T-helper 17 cell (primary cell): Measurements from ENCODE around the gene RASGEF1C. TPM values are rescaled to one million over a fixed set of nuclear protein-coding genes. Genes with fewer than 3 reads are reported as not detected.

Source experiments
- ATAC-seq: fragments of 150-1000 bp; cut with Tn5 transposase; 2 replicates; pipeline ENCODE4 v1.10.0; 2021; ENCODE audit warnings: mild to moderate bottlenecking, moderate library complexity
- DNase-seq, 3 donors: peaks; one replicate each; pipeline versions ENCODE4 v3.0.0 to v3.0.0-alpha.2; 2020 to 2021
- H3K9me3 ChIP-seq: one replicate; pipeline ENCODE4 v1.7.0; 2013; ENCODE audit warnings: low read length, mild to moderate bottlenecking; ENCODE audit not compliant: control insufficient read depth, poor library complexity, severe bottlenecking
- H3K27ac Mint-ChIP-seq: one replicate; pipeline ENCODE4 v1.8.0; 2022; ENCODE audit warnings: mild to moderate bottlenecking, moderate library complexity, mixed read lengths
- H3K27me3 Mint-ChIP-seq: one replicate; pipeline ENCODE4 v1.8.0; 2022; ENCODE audit warnings: mixed read lengths
- H3K36me3 Mint-ChIP-seq: one replicate; pipeline ENCODE4 v1.8.0; 2022; ENCODE audit warnings: low read depth, mixed read lengths
- H3K4me1 Mint-ChIP-seq: one replicate; pipeline ENCODE4 v1.8.0; 2022; ENCODE audit warnings: mild to moderate bottlenecking, mixed read lengths
- H3K4me3 Mint-ChIP-seq: one replicate; pipeline ENCODE4 v1.8.0; 2022; ENCODE audit warnings: mild to moderate bottlenecking, moderate library complexity, mixed read lengths
- total RNA-seq, 4 donors: library from RNA in 2 of 4; stranded (reverse) in 2 of 4; gene quantifications; one replicate each; pipeline ENCODE4 v1.2.3 and lab custom pipeline; 2022 to 2026

Gene RASGEF1C
- total RNA-seq, 2 donors from 2014 or later = not detected

DNA sequence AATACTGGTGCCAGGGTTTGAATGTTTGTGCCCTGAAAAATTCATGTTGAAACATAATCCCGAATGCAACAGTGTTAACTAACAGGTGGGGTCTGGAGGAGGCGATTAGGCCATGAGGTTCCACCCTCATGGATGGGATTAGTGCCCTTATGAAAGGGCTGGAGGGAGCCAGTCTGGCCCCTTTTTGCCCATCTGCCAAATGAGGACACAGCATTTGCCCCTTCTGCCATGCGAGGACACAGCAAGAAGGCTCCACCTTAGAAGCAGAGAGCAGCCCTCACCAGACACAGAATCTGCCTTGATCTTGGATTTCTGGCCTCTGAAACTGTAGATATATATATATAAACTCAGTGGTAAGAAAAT is 104.9 kb downstream of the RASGEF1C start:
- H3K4me1 Mint-ChIP-seq = no peaks in the 10 kb centered on the region
- H3K27me3 Mint-ChIP-seq = peaks cover 14% of the 10 kb centered on the region
- DNase-seq = no peak
- peaks cover 3% of the 10 kb centered on the region for H3K36me3 Mint-ChIP-seq
- H3K27ac Mint-ChIP-seq = no peak overlapping the region
- ATAC-seq = no peak
- peaks cover 4% of the 10 kb centered on the region for H3K9me3 ChIP-seq
- no peak overlapping the region for H3K4me3 Mint-ChIP-seq

- H3K36me3 Mint-ChIP-seq = peaks cover 3% of the 10 kb centered on the region
- H3K4me3 Mint-ChIP-seq = no peak overlapping the region
- no peaks in the 10 kb centered on the region for H3K4me1 Mint-ChIP-seq
Observed at GRCh38 chr5:180103487-180104167, 105.4 kb downstream of the RASGEF1C start.

DNA sequence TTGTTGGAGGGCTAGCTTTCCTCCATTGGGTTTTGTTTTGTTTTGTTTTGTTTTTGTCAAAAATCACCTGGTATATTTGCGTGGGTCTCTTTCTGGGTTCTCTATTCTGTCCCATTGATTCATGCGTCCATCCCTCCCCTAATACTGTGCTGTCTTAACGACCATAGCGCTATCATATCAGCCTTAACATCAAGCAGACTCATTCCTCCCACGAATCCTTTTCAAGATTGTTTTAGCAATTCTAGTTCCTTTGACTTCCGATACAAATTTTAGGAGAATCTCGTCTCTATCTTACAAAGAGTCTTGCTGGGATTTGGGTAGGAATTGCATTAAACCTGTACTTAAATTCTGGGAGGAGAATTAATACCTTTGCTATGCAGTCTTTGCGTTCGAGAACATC is 106.4 kb downstream of the RASGEF1C start:
- Mint-ChIP-seq H3K4me3 (no peak overlapping the region), H3K27ac (no peak overlapping the region), H3K4me1 (no peaks in the 10 kb centered on the region), H3K27me3 (peaks cover 14% of the 10 kb centered on the region), H3K36me3 (no peaks in the 10 kb centered on the region)
- ATAC-seq (no peak), DNase-seq (no peak)
- H3K9me3 ChIP-seq = peaks cover 4% of the 10 kb centered on the region

More at GRCh38 chr5:180103487-180104167, 105.4 kb downstream of the RASGEF1C start:
- peaks cover 4% of the 10 kb centered on the region for H3K9me3 ChIP-seq
- H3K27me3 Mint-ChIP-seq = peaks cover 14% of the 10 kb centered on the region
- no peak for DNase-seq
- no peak overlapping the region for H3K27ac Mint-ChIP-seq
- no peak for ATAC-seq

DNA sequence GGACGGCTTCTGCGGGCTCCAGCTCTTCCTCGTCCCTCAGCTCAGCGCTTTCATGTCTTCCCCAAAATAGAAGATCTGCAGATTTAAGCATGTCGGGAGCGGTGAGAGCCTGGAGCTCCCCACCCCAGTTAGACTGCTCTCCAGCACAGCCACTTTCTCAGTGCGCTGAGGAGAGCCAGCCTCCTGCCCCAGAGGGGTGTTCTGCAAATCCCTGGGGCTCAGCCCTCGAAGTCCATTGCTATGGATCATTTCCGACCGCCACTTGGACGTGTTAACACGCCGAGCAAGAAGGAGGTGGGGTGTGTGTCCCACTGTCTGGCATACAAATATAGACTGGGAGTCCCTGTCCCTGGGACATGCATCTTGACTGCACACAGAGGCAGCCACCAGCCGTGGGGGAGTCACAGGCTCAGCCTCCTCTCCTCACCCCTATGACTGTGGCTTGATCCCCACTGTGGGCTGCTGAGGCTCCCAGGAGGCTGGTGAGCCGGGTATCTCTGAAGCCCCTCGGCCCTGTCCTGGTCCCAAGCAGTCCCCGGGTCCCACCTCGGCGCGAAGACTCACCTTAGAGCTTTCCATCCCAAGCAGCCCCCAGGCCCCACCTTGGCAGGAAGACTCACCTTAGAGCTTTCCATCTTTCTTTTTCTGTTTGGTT is 107.4 kb downstream of the RASGEF1C start:
- ATAC-seq (no peak), DNase-seq (no peak)
- Mint-ChIP-seq H3K36me3 (no peaks in the 10 kb centered on the region), H3K4me3 (no peak overlapping the region), H3K4me1 (no peaks in the 10 kb centered on the region), H3K27me3 (peaks cover 19% of the 10 kb centered on the region), H3K27ac (no peak overlapping the region)
- peaks cover 4% of the 10 kb centered on the region for H3K9me3 ChIP-seq

DNA sequence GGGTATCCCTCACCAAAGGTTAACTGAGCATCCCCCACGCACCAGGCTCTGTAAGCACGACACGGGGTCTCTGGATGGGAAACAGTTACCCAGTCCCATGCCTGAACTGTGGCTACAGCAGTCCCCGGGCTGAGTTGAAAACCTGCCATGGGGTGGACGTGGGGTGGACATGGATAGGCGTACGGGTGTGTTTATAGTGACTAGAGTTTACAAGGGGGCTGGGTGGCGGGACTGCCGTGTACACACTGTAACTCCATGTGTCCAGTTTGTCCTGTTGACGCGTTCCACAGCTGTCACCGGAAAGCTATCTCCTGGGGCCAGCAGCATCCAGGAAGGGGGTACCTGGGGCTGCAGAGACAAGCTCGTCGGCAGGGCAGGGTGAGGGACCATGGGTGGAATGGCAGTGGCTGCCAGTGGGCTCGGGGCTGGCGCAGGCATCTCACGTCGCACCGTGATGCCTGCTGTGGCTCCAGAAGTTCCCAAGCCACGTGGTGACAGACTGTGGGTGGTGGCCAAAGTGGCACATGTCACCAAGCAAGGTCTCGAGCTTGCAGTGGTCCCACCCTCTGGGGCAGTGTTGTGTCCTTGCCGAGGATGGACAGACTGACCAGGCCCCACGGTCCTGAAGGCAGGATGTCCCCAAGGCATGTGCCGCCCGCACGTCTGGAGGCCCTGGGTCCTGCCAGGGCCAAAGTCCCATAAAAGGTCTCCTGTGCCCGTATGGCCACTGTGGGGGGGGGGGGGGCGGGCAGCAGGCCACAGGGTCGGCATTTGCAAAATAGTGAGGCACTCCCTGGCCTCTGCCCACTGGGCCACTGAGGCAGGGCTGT is 108.2 kb downstream of the RASGEF1C start:
- Mint-ChIP-seq H3K4me1 (no peaks in the 10 kb centered on the region), H3K27me3 (peaks cover 19% of the 10 kb centered on the region), H3K4me3 (no peak overlapping the region), H3K36me3 (no peaks in the 10 kb centered on the region), H3K27ac (no peak overlapping the region)
- no peak for DNase-seq
- H3K9me3 ChIP-seq = no peaks in the 10 kb centered on the region
- ATAC-seq = no peak

DNA sequence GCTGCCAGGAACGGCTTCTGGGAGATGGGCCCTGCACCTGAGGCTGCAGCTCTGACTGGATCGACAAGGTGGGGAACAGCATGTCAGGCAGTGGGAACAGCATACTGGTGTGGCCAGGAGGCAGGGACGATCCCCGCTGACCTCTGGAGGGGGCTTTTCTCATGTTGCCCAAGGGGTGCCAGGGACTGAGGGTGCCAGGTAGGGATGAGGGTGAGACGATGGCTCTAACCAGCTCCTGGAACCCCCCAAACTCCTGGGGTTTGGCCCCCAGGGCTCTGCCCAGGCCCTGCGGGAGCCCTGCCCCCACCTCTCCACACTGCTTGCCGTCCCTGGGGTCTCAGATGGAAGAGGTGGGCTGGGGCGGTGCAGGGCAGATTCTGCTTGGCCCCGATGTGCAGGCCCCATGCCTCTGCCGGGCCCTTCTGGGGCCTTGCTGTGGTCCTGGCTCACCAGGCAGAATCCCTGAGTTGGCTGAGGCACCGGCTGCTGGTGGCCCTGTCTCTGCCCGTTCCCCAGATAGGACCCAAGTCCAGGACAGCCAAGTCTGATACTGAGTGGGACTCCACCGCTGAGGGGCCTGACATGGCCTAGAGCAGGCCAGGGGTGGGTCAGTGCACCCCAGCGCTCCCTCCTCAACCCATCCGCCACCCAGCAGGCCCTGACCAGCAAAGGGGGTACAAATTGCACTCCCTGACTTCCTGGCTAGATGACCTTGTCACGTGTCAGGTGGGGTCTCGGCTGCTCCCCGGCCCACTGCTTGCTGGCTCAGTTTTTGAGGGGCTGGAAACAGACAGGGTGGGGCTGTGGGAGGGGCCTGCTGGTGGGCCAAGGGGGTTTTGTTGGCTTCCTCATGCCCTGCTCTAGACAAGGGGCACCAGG is 109.0 kb downstream of the RASGEF1C start:
- no peaks in the 10 kb centered on the region for H3K9me3 ChIP-seq
- no peak overlapping the region for H3K4me3 Mint-ChIP-seq
- peaks cover 25% of the 10 kb centered on the region for H3K27me3 Mint-ChIP-seq
- no peak overlapping the region for H3K27ac Mint-ChIP-seq
- no peak for ATAC-seq
- H3K4me1 Mint-ChIP-seq = no peaks in the 10 kb centered on the region
- no peak for DNase-seq
- no peaks in the 10 kb centered on the region for H3K36me3 Mint-ChIP-seq

GRCh38 chr5:180098991-180099732 is 109.8 kb downstream of the RASGEF1C start:
- no peaks in the 10 kb centered on the region for H3K4me1 Mint-ChIP-seq
- H3K36me3 Mint-ChIP-seq = no peaks in the 10 kb centered on the region
- no peak overlapping the region for H3K4me3 Mint-ChIP-seq
- no peak overlapping the region for H3K27ac Mint-ChIP-seq
- DNase-seq (no peak), ATAC-seq (no peak)
- H3K9me3 ChIP-seq = no peaks in the 10 kb centered on the region
- peaks cover 24% of the 10 kb centered on the region for H3K27me3 Mint-ChIP-seq

DNA sequence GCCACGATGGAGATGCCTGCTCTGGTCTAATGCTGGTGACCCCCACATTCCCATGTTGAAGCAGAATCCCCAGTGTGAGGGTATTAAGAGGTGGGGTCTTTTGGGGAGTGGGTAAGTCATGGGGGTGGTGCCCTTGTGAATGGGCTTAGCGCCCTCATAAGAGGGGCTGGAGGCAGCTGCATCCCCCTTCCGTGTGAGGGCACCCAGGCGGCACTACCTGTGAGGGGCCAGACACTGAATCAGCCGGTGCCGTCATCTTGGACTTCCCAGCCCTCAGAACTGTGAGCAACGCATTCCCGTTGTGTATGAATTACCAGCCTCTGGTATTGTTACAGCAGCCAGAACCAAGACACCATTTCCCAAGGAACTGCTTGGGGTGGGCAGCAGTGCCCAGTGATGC is 110.5 kb downstream of the RASGEF1C start:
- DNase-seq = no peak
- no peaks in the 10 kb centered on the region for H3K36me3 Mint-ChIP-seq
- H3K27me3 Mint-ChIP-seq = peaks cover 18% of the 10 kb centered on the region
- H3K4me1 Mint-ChIP-seq = peaks cover 5% of the 10 kb centered on the region
- no peak overlapping the region for H3K27ac Mint-ChIP-seq
- no peaks in the 10 kb centered on the region for H3K9me3 ChIP-seq
- ATAC-seq = no peak
- H3K4me3 Mint-ChIP-seq = no peak overlapping the region

DNA sequence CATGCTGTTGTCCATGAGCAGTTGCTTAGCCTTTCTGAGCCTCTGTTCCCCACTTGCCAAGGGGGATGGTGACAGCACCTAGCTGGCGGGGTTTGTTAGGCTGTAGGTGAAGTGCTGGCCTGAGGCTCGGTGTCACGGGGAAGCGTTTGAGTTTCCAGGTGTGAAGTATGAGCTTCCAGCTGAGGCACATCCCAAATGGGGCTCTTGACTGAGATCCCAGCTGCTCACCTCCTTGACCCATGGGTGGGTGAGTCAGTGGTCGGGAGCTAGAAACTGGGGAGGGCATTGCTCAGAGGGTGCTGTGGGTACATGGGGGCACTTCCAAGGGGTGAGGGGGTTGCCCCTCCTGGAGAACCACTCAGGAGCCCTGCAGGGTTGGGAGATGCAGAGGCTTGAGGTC is 111.1 kb downstream of the RASGEF1C start:
- H3K4me3 Mint-ChIP-seq = no peak overlapping the region
- H3K36me3 Mint-ChIP-seq = no peaks in the 10 kb centered on the region
- H3K27ac Mint-ChIP-seq = no peak overlapping the region
- DNase-seq = no peak
- H3K27me3 Mint-ChIP-seq = peaks cover 12% of the 10 kb centered on the region
- ATAC-seq = no peak
- no peaks in the 10 kb centered on the region for H3K9me3 ChIP-seq
- H3K4me1 Mint-ChIP-seq = peaks cover 5% of the 10 kb centered on the region

- Mint-ChIP-seq H3K27me3 (peaks cover 11% of the 10 kb centered on the region), H3K4me3 (no peak overlapping the region), H3K27ac (no peak overlapping the region), H3K4me1 (peaks cover 5% of the 10 kb centered on the region), H3K36me3 (no peaks in the 10 kb centered on the region)
- DNase-seq (no peak), ATAC-seq (no peak)
- no peaks in the 10 kb centered on the region for H3K9me3 ChIP-seq
Observed at GRCh38 chr5:180097163-180097894, 111.7 kb downstream of the RASGEF1C start.

GRCh38 chr5:180096616-180097015 is 112.4 kb downstream of the RASGEF1C start:
- Mint-ChIP-seq H3K4me1 (peaks cover 5% of the 10 kb centered on the region), H3K36me3 (no peaks in the 10 kb centered on the region), H3K4me3 (no peak overlapping the region), H3K27ac (no peak overlapping the region), H3K27me3 (peaks cover 11% of the 10 kb centered on the region)
- no peak for DNase-seq
- no peaks in the 10 kb centered on the region for H3K9me3 ChIP-seq
- ATAC-seq = no peak

DNA sequence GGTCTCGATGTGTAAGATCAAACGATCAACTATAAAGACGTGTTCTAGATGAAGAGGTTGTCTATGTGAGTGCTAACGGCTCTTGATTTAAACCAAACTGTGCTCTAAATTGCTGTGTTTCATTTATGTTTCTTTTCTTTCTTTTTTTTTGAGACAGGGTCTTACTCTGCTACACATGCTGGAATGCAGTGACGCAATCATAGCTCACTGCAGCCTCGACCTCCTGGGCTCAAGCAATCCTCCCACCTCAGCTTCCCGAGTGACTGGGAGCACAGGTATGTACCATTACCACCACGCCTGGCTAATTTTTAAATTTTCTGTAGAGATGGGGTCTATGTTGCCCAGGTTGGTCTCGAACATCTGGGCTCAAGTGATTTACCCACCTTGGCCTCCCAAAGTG is 113.5 kb downstream of the RASGEF1C start:
- Mint-ChIP-seq H3K36me3 (no peaks in the 10 kb centered on the region), H3K4me3 (no peak overlapping the region), H3K27ac (no peak overlapping the region), H3K4me1 (peaks cover 6% of the 10 kb centered on the region), H3K27me3 (peaks cover 11% of the 10 kb centered on the region)
- DNase-seq (no peak), ATAC-seq (no peak)
- H3K9me3 ChIP-seq = no peaks in the 10 kb centered on the region
